ENCODE results near the gene NFYA.
A peak's percentile ranks its signal among the peaks of the same experiment; 100 is the strongest.

Gene NFYA

DNA sequence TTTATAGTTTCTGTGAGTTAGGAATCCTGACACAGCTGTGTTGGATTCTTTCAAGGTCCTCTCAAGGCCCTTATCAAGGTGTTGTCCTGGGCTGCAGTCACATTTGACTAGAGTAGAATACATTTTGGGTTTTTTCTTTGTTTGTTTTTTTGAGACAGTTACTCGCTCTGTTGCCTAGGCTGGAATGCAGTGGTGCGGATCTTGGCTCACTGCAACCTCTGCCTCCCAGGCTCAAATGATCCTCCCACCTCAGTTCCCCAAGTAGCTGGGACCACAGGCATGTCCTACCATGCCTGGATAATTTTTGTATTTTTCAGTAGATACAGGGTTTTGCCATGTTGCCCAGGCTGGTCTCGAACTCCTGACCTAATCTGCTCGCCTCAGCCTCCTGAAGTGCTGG lies 15.7 kb downstream of the NFYA start:
- Histone ChIP-seq H3K36me3 (ENCODE audit: insufficient read depth, low read length) (peaks cover 94% of the 10 kb centered on the region), H4K20me1 (ENCODE audit: insufficient read depth, low read length) (peaks cover 5% of the 10 kb centered on the region; the same call in 1 of the 2 replicates)
- TF ChIP-seq, protein P1, sequence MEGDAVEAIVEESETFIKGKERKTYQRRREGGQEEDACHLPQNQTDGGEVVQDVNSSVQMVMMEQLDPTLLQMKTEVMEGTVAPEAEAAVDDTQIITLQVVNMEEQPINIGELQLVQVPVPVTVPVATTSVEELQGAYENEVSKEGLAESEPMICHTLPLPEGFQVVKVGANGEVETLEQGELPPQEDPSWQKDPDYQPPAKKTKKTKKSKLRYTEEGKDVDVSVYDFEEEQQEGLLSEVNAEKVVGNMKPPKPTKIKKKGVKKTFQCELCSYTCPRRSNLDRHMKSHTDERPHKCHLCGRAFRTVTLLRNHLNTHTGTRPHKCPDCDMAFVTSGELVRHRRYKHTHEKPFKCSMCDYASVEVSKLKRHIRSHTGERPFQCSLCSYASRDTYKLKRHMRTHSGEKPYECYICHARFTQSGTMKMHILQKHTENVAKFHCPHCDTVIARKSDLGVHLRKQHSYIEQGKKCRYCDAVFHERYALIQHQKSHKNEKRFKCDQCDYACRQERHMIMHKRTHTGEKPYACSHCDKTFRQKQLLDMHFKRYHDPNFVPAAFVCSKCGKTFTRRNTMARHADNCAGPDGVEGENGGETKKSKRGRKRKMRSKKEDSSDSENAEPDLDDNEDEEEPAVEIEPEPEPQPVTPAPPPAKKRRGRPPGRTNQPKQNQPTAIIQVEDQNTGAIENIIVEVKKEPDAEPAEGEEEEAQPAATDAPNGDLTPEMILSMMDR (IDR thresholded peaks at IDR 0.05; ENCODE audit: borderline replicate concordance, extremely low read depth, low read length, poor library complexity, severe bottlenecking) = no peak
- no peak for TF ChIP-seq EZH2 (IDR thresholded peaks at IDR 0.05; ENCODE audit: borderline replicate concordance, low read depth, low read length, severe bottlenecking)

DNA sequence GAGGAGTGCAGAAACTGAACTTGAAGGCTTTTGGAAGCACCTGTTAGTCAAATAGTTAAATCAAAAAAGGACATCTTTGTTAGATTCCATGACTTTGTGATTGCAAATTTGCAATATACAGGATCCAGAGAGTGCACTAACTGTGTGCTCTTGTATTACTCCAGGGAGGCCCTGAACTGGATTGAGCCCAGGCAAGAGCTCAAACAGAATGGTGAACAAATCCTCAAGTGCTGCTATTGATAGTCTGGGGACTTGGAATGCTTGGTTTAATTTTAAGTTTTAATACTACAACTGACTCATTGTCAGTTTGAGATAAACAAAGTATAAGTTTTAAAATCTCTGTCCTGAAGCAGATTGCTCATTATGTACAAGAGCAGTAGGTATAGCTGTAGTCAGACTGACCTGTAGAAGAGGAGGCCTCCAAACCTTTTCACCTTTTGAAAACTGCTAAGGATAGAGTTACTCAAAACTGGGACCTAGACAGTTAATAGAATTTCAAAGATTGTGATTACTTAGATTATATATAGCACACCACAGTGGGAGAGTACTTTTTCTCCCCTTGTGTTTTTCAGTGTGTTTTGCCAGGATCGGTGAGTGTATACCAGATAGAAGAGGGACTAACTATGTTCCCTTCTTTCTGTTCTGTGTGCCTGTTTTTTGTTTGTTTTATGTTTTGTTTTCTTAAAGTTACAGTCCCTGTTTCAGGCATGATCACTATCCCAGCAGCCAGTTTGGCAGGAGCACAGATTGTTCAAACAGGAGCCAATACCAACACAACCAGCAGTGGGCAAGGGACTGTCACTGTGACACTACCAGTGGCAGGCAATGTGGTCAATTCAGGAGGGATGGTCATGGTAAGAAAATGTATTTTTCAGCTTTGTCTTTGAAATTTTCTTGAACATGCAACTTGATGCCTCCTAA lies 18.3 kb downstream of the NFYA start:
- no peak overlapping the region for H2AFZ ChIP-seq (ENCODE audit: low read depth, low read length)
- ATAC-seq (ENCODE audit: insufficient read depth, low read depth) = no peak
- H3K9me3 ChIP-seq (ENCODE audit: insufficient read depth, low read length, severe bottlenecking) = no peaks in the 10 kb centered on the region
- H3K36me3 ChIP-seq (ENCODE audit: insufficient read depth, low read length) = peaks cover 94% of the 10 kb centered on the region
- H3K79me2 ChIP-seq (ENCODE audit: insufficient read depth, low read length) = peaks cover 26% of the 10 kb centered on the region
- DNase-seq = no peak
- no peak overlapping the region for H3K4me2 ChIP-seq (ENCODE audit: insufficient read depth, low read length)
- no peak overlapping the region for H3K9ac ChIP-seq (ENCODE audit: low read depth, low read length)
- no peak overlapping the region for H3K4me3 ChIP-seq (ENCODE audit: low read depth in 1 of 2, low read length in 2 of 2)
- no peak overlapping the region for H3K27ac ChIP-seq (ENCODE audit: low read length)
- H3K27me3 ChIP-seq (ENCODE audit: insufficient read depth, low read length, poor library complexity) = no peaks in the 10 kb centered on the region
- H4K20me1 ChIP-seq (ENCODE audit: insufficient read depth, low read length) = peaks cover 3% of the 10 kb centered on the region; the same call in 1 of the 2 replicates
- TF ChIP-seq EZH2 (IDR thresholded peaks at IDR 0.05; ENCODE audit: borderline replicate concordance, low read depth, low read length, severe bottlenecking) = no peak
- TF ChIP-seq, protein P1 (IDR thresholded peaks at IDR 0.05; ENCODE audit: borderline replicate concordance, extremely low read depth, low read length, poor library complexity, severe bottlenecking) = no peak
- no peaks in the 10 kb centered on the region for H3K4me1 ChIP-seq (ENCODE audit: insufficient read depth, low read length)

More for the DNA sequence above, 15.7 kb downstream of the NFYA start:
- Histone ChIP-seq H3K79me2 (ENCODE audit: insufficient read depth, low read length) (peaks cover 51% of the 10 kb centered on the region), H3K9ac (ENCODE audit: low read depth, low read length) (no peak overlapping the region), H3K4me2 (ENCODE audit: insufficient read depth, low read length) (no peak overlapping the region), H3K4me3 (ENCODE audit: low read depth in 1 of 2, low read length in 2 of 2) (no peak overlapping the region), H3K4me1 (ENCODE audit: insufficient read depth, low read length) (no peaks in the 10 kb centered on the region), H3K9me3 (ENCODE audit: insufficient read depth, low read length, severe bottlenecking) (no peaks in the 10 kb centered on the region), H3K27me3 (ENCODE audit: insufficient read depth, low read length, poor library complexity) (no peaks in the 10 kb centered on the region), H2AFZ (ENCODE audit: low read depth, low read length) (no peak overlapping the region), H3K27ac (ENCODE audit: low read length) (no peak overlapping the region)
- DNase-seq (no peak), ATAC-seq (ENCODE audit: insufficient read depth, low read depth) (no peak)

DNA sequence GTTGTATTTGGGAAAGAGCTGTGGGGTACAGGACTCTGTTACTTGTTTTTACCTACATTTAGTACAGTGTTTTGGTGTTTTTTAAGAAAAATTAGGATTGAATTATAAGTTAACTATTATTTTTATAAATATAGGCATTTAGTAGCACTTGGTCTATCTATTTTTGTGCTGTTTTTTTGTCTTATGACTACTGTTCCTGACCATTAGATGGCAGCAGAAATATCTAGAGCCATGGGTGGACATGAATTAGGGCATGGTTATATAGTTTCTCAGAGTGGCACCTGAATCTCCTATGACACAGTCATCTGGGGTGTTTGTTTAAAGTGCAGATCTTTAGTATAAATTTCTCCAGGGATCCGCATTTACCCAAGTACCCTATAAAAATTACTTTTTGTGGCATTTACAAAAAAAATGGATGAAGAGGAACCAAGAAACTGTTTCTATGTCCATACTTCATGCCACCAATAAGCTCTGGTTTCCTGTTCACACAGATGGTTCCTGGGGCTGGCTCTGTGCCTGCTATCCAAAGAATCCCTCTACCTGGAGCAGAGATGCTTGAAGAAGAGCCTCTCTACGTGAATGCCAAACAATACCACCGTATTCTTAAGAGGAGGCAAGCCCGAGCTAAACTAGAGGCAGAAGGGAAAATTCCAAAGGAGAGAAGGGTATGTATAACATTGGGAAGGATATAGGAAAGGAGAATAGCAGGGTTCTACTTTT lies 19.8 kb downstream of the NFYA start:
- Histone ChIP-seq H4K20me1 (ENCODE audit: insufficient read depth, low read length) (peaks cover 3% of the 10 kb centered on the region; the same call in 1 of the 2 replicates), H3K4me2 (ENCODE audit: insufficient read depth, low read length) (no peak overlapping the region), H3K36me3 (ENCODE audit: insufficient read depth, low read length) (peaks cover 95% of the 10 kb centered on the region), H3K27ac (ENCODE audit: low read length) (no peak overlapping the region), H3K9ac (ENCODE audit: low read depth, low read length) (no peak overlapping the region), H3K79me2 (ENCODE audit: insufficient read depth, low read length) (peaks cover 14% of the 10 kb centered on the region), H2AFZ (ENCODE audit: low read depth, low read length) (no peak overlapping the region), H3K4me1 (ENCODE audit: insufficient read depth, low read length) (no peaks in the 10 kb centered on the region), H3K4me3 (ENCODE audit: low read depth in 1 of 2, low read length in 2 of 2) (no peak overlapping the region), H3K27me3 (ENCODE audit: insufficient read depth, low read length, poor library complexity) (no peaks in the 10 kb centered on the region), H3K9me3 (ENCODE audit: insufficient read depth, low read length, severe bottlenecking) (no peaks in the 10 kb centered on the region)
- DNase-seq (no peak), ATAC-seq (ENCODE audit: insufficient read depth, low read depth) (peak; percentile 67; the same call in 2 of the 3 replicates)
- TF ChIP-seq EZH2 (IDR thresholded peaks at IDR 0.05; ENCODE audit: borderline replicate concordance, low read depth, low read length, severe bottlenecking) = no peak
- TF ChIP-seq, protein P1 (IDR thresholded peaks at IDR 0.05; ENCODE audit: borderline replicate concordance, extremely low read depth, low read length, poor library complexity, severe bottlenecking) = peak; percentile 38
